Bronchial epithelial cell (primary cell): ENCODE measurements around the gene CD46. TPM values are rescaled to one million over a fixed set of nuclear protein-coding genes. Genes with fewer than 3 reads are reported as not detected.

Source experiments
- DNase-seq: peaks from one replicate; pipeline ENCODE4 v3.0.0-alpha.2; 2010; ENCODE audit warnings: low read depth
- FAIRE-seq: peaks from 2 replicates; lab custom pipeline; 2011; peaks lifted over from hg19 to GRCh38; lab: Jason Lieb, UNC
- H3K27me3 ChIP-seq: 2 replicates; pipeline ENCODE4 v1.5.1; 2011; ENCODE audit warnings: low read length; ENCODE audit not compliant: control insufficient read depth, insufficient read depth
- H3K36me3 ChIP-seq: 2 replicates; pipeline ENCODE4 v1.5.1; 2011; ENCODE audit warnings: low read length; ENCODE audit not compliant: control insufficient read depth, insufficient read depth
- H3K4me3 ChIP-seq: 2 replicates; pipeline ENCODE4 v1.5.1; 2011; ENCODE audit warnings: mild to moderate bottlenecking, low read depth, low read length, control low read depth
- total RNA-seq: library from RNA; depleted of rRNA; stranded (reverse); fragments of >200 nt; gene quantifications from 2 replicates; pipeline ENCODE4 v1.2.1, GENCODE V29; 2014
- TF ChIP-seq, protein P1 (sequence below): IDR thresholded peaks from 2 replicates; pipeline ENCODE4 v1.5.1; 2011; ENCODE audit warnings: mild to moderate bottlenecking, moderate library complexity, low read length, control low read depth, inconsistent platforms; ENCODE audit not compliant: insufficient read depth, severe bottlenecking

Gene CD46
- total RNA-seq, 1 donor from 2014 or later = 128 TPM

GRCh38 chr1:207793327-207793726, 41.5 kb downstream of the CD46 start:
- DNase-seq (no peak), FAIRE-seq (no peak)
- Histone ChIP-seq H3K4me3 (no peak overlapping the region), H3K27me3 (no peaks in the 10 kb centered on the region), H3K36me3 (peaks cover 4% of the 10 kb centered on the region)
- TF ChIP-seq, protein P1, sequence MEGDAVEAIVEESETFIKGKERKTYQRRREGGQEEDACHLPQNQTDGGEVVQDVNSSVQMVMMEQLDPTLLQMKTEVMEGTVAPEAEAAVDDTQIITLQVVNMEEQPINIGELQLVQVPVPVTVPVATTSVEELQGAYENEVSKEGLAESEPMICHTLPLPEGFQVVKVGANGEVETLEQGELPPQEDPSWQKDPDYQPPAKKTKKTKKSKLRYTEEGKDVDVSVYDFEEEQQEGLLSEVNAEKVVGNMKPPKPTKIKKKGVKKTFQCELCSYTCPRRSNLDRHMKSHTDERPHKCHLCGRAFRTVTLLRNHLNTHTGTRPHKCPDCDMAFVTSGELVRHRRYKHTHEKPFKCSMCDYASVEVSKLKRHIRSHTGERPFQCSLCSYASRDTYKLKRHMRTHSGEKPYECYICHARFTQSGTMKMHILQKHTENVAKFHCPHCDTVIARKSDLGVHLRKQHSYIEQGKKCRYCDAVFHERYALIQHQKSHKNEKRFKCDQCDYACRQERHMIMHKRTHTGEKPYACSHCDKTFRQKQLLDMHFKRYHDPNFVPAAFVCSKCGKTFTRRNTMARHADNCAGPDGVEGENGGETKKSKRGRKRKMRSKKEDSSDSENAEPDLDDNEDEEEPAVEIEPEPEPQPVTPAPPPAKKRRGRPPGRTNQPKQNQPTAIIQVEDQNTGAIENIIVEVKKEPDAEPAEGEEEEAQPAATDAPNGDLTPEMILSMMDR = no peak

- H3K4me3 ChIP-seq = no peak overlapping the region
- DNase-seq = no peak
- peaks cover 4% of the 10 kb centered on the region for H3K36me3 ChIP-seq
- no peak for FAIRE-seq
- TF ChIP-seq, protein P1 = no peak
- no peaks in the 10 kb centered on the region for H3K27me3 ChIP-seq
These were observed 43.0 kb downstream of the CD46 start for GRCh38 chr1:207794861-207795260.

DNA sequence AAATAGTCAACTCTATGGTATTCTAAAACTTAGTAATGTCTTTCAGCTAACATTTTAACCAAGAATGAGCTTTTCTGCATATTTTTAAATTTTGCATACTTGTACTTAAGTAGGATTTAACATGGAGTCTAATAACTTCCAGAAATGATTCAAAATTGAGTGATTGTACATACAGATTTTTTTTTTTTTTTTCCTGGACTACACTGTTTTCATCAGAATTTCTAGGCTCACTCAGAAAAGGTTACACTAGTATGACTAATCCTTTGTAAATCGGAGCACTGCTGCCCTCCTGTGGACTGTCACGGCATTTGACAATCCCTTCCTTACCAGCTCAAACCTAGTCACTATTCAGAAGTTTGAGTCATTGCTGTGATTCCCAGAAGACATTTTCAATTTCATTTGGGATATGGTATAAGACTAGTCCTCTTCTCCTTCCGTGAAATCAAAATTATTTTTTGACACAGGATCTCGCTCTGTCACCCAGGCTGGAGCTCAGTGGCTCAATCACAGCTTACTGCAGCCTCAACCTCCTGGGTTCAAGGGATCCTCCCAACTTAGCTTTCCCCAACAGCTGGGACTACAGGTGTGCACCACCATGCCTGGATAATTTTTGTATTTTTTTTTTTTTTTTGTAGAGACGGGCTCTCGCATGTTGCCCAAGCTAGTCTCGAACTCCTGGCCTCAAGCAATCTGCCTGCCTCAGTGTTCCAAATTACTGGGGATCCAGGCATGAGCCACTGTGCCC, 45.5 kb downstream of the CD46 start:
- Histone ChIP-seq H3K27me3 (no peaks in the 10 kb centered on the region), H3K4me3 (no peak overlapping the region), H3K36me3 (peaks cover 4% of the 10 kb centered on the region)
- TF ChIP-seq, protein P1 = peak; percentile 68
- peak; percentile 92 for DNase-seq
- no peak for FAIRE-seq

DNA sequence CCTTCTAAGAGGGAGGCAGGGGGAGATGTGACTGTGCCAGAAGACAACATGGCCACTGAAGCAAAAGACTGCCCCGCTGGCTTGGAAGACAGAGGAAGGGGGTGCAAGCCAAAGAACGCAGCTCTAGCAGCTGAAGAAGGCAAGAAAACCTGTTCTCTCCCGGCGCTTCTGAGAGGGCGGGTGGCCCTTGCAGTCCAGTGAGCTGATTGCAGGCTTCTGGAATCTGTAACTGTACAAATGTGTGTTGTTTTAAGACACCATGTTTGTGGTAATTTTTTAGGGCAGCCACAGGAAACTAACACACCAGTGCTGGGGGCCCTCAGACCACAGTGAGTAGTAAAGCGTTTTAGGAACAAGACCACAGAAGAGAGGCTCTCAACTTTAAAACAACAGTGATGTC, 47.0 kb downstream of the CD46 start:
- Histone ChIP-seq H3K27me3 (no peaks in the 10 kb centered on the region), H3K36me3 (peaks cover 4% of the 10 kb centered on the region), H3K4me3 (no peak overlapping the region)
- TF ChIP-seq, protein P1 = no peak
- no peak for FAIRE-seq
- no peak for DNase-seq

- TF ChIP-seq, protein P1 = no peak
- FAIRE-seq = no peak
- no peaks in the 10 kb centered on the region for H3K27me3 ChIP-seq
- peaks cover 8% of the 10 kb centered on the region for H3K36me3 ChIP-seq
- no peak for DNase-seq
- H3K4me3 ChIP-seq = no peak overlapping the region
These were observed 48.3 kb downstream of the CD46 start for GRCh38 chr1:207799989-207800648.

DNA sequence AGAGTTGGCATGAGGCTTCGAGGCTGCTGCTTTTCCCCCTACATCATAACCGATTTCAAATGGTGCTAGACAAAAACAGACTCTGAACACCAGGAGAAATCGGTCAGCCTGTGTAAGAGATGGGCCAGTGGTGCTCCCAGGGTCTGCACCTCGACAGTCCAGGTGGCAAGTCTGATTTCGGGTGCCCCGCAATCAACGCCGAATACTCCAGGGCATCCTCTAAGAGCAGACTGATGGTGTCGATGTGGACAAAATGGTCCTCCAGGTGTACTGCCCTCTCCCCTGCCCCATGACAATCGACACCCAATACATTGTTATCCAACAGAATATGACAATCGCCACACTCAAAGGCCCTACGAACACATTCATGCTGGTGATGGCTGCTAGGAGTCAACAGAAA, 50.0 kb downstream of the CD46 start:
- TF ChIP-seq, protein P1 = no peak
- no peak overlapping the region for H3K4me3 ChIP-seq
- peaks cover 10% of the 10 kb centered on the region for H3K36me3 ChIP-seq
- FAIRE-seq = no peak
- no peaks in the 10 kb centered on the region for H3K27me3 ChIP-seq
- DNase-seq = no peak
